Parathyroid adenoma (tissue), 2 donors: ENCODE measurements around the gene PIEZO2.

Source experiments
- H2AFZ ChIP-seq: fragments of 300-600 bp; sonication (generic); one replicate; pipeline ENCODE4 v1.7.0; 2017; ENCODE audit warnings: antibody characterized with exemption, mild to moderate bottlenecking
- H3K27ac ChIP-seq: fragments of 300-600 bp; sonication (generic); one replicate; pipeline ENCODE4 v1.7.0; 2017
- H3K27me3 ChIP-seq: fragments of 300-600 bp; sonication (generic); one replicate; pipeline ENCODE4 v1.7.0; 2017; ENCODE audit warnings: low read length; ENCODE audit not compliant: control insufficient read depth, insufficient read depth
- H3K36me3 ChIP-seq: fragments of 300-600 bp; sonication (generic); one replicate; pipeline ENCODE4 v1.7.0; 2017; ENCODE audit warnings: low read length; ENCODE audit not compliant: control insufficient read depth, insufficient read depth
- H3K4me1 ChIP-seq: fragments of 300-600 bp; sonication (generic); one replicate; pipeline ENCODE4 v1.7.0; 2017; ENCODE audit warnings: control low read depth
- H3K4me2 ChIP-seq: fragments of 300-600 bp; sonication (generic); one replicate; pipeline ENCODE4 v1.7.0; 2017; ENCODE audit warnings: low read length
- H3K4me3 ChIP-seq: fragments of 300-600 bp; sonication (generic); one replicate; pipeline ENCODE4 v1.7.0; 2017; ENCODE audit warnings: low read depth, low read length
- H3K79me2 ChIP-seq: fragments of 300-600 bp; sonication (generic); one replicate; pipeline ENCODE4 v1.7.0; 2017; ENCODE audit warnings: control low read depth
- H3K9ac ChIP-seq: fragments of 300-600 bp; sonication (generic); one replicate; pipeline ENCODE4 v1.7.0; 2017; ENCODE audit warnings: mild to moderate bottlenecking
- H3K9me3 ChIP-seq: fragments of 300-600 bp; sonication (generic); one replicate; pipeline ENCODE4 v1.7.0; 2017; ENCODE audit warnings: low read length; ENCODE audit not compliant: control insufficient read depth
- CTCF ChIP-seq: fragments of 300-600 bp; sonication (generic); IDR thresholded peaks from one replicate; pipeline ENCODE4 v1.7.0; 2017; ENCODE audit warnings: antibody characterized with exemption, mild to moderate bottlenecking
- donor health status: primary hyperparathyroidism.

The PIEZO2 gene

GRCh38 chr18:10713409-10713808 is 436.0 kb downstream of the PIEZO2 start:
- Histone ChIP-seq H3K27me3 (no peaks in the 10 kb centered on the region), H2AFZ (no peak overlapping the region), H3K27ac (no peak overlapping the region), H3K9ac (no peak overlapping the region), H3K79me2 (no peaks in the 10 kb centered on the region), H3K4me2 (no peak overlapping the region), H3K4me1 (no peaks in the 10 kb centered on the region), H3K36me3 (no peaks in the 10 kb centered on the region), H3K9me3 (no peaks in the 10 kb centered on the region), H3K4me3 (no peak overlapping the region)
- TF ChIP-seq CTCF: no peak

GRCh38 chr18:10707294-10707693 is 442.1 kb downstream of the PIEZO2 start:
- H3K27me3 ChIP-seq: no peaks in the 10 kb centered on the region
- H3K27ac ChIP-seq: no peak overlapping the region
- H3K9me3 ChIP-seq: no peaks in the 10 kb centered on the region
- no peak overlapping the region for H3K4me3 ChIP-seq
- H3K4me2 ChIP-seq: no peak overlapping the region
- H3K79me2 ChIP-seq: no peaks in the 10 kb centered on the region
- no peaks in the 10 kb centered on the region for H3K36me3 ChIP-seq
- no peak overlapping the region for H3K9ac ChIP-seq
- no peak for TF ChIP-seq CTCF
- H2AFZ ChIP-seq: no peak overlapping the region
- no peaks in the 10 kb centered on the region for H3K4me1 ChIP-seq

- Histone ChIP-seq H3K27ac (no peak overlapping the region), H3K4me1 (no peaks in the 10 kb centered on the region), H3K4me3 (no peak overlapping the region), H2AFZ (no peak overlapping the region), H3K27me3 (no peaks in the 10 kb centered on the region), H3K9ac (no peak overlapping the region), H3K9me3 (no peaks in the 10 kb centered on the region), H3K79me2 (no peaks in the 10 kb centered on the region), H3K36me3 (no peaks in the 10 kb centered on the region), H3K4me2 (no peak overlapping the region)
- no peak for TF ChIP-seq CTCF
Measured at GRCh38 chr18:10705786-10706185, 443.6 kb downstream of the PIEZO2 start.

GRCh38 chr18:10705291-10705690 is 444.1 kb downstream of the PIEZO2 start:
- Histone ChIP-seq H3K27ac (no peak overlapping the region), H3K79me2 (no peaks in the 10 kb centered on the region), H3K4me3 (no peak overlapping the region), H3K9ac (no peak overlapping the region), H3K4me2 (no peak overlapping the region), H3K4me1 (no peaks in the 10 kb centered on the region), H3K27me3 (no peaks in the 10 kb centered on the region), H2AFZ (no peak overlapping the region), H3K9me3 (no peaks in the 10 kb centered on the region), H3K36me3 (no peaks in the 10 kb centered on the region)
- TF ChIP-seq CTCF: no peak

- H3K4me3 ChIP-seq: no peak overlapping the region
- H2AFZ ChIP-seq: no peak overlapping the region
- H3K9ac ChIP-seq: no peak overlapping the region
- H3K79me2 ChIP-seq: no peaks in the 10 kb centered on the region
- H3K9me3 ChIP-seq: no peaks in the 10 kb centered on the region
- no peaks in the 10 kb centered on the region for H3K4me1 ChIP-seq
- no peak for TF ChIP-seq CTCF
- no peaks in the 10 kb centered on the region for H3K36me3 ChIP-seq
- no peak overlapping the region for H3K4me2 ChIP-seq
- no peaks in the 10 kb centered on the region for H3K27me3 ChIP-seq
- no peak overlapping the region for H3K27ac ChIP-seq
Measured at GRCh38 chr18:10702206-10702605, 447.2 kb downstream of the PIEZO2 start.
